SH-SY5Y (cell line): ENCODE measurements around the gene AOPEP.

Experiments used
- GATA2 ChIP-seq: IDR thresholded peaks from 2 replicates; pipeline ENCODE4 v1.6.1; 2011; ENCODE audit warnings: mild to moderate bottlenecking, low read depth, low read length
- GATA3 ChIP-seq: IDR thresholded peaks from 2 replicates; pipeline ENCODE4 v1.6.1; 2011; ENCODE audit warnings: low read depth, mild to moderate bottlenecking, low read length, moderate library complexity

DNA sequence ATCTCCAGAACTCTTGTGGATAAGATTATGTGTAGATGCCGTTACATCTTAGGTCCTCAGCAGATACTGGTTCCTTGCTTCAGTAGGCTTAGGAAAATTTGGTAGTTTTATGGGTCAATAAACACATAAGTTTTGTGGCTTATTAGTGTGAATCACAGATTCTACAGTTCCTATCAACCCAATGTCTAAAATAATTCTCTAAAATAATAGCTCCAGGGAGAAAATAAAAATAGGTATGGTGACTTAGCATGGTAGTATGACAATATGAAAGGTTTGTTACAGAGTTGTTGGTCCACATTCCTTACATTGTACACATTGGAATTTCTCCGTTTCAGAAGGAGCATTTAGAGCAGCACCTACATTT, 91.7 kb downstream of the AOPEP start:
- TF ChIP-seq GATA2 (no peak), GATA3 (no peak)
